Measurements from ENCODE around the gene NEO1. TPM values are rescaled to one million over a fixed set of nuclear protein-coding genes. Genes with fewer than 3 reads are reported as not detected.

The NEO1 gene
- total RNA-seq, 1 experiment from 2014 or later, result 41.8 TPM

DNA sequence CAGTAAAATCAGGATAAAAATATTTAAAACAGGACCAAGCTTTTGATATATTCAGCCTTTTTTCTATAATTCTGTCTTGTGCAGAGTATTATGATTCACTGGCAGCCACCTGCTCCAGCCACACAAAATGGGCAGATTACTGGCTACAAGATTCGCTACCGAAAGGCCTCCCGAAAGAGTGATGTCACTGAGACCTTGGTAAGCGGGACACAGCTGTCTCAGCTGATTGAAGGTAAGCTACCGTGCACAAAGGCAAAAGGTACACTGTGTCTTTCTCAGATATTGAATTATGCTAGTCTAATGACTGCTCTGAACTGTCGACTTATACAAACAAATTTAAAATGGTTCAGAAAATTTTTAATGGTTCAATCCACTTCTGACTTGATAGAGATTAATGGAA, 202.3 kb downstream of the NEO1 start:
- peaks cover 9 to 12% of the 10 kb centered on the region in 2 experiments for H3K4me1 Mint-ChIP-seq
- H3K4me3 Mint-ChIP-seq, result no peak overlapping the region
- TF ChIP-seq, protein P1, sequence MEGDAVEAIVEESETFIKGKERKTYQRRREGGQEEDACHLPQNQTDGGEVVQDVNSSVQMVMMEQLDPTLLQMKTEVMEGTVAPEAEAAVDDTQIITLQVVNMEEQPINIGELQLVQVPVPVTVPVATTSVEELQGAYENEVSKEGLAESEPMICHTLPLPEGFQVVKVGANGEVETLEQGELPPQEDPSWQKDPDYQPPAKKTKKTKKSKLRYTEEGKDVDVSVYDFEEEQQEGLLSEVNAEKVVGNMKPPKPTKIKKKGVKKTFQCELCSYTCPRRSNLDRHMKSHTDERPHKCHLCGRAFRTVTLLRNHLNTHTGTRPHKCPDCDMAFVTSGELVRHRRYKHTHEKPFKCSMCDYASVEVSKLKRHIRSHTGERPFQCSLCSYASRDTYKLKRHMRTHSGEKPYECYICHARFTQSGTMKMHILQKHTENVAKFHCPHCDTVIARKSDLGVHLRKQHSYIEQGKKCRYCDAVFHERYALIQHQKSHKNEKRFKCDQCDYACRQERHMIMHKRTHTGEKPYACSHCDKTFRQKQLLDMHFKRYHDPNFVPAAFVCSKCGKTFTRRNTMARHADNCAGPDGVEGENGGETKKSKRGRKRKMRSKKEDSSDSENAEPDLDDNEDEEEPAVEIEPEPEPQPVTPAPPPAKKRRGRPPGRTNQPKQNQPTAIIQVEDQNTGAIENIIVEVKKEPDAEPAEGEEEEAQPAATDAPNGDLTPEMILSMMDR (conservative IDR thresholded peaks at IDR 0.05), result no peak

More for the DNA sequence above, 202.3 kb downstream of the NEO1 start:
- Histone ChIP-seq H3K56ac (ENCODE audit: insufficient read length, low read depth, low read length) (no peak overlapping the region), H3K23ac (ENCODE audit: insufficient read length, low read depth, low read length) (no peak overlapping the region), H3K23me2 (ENCODE audit: insufficient read length, low read depth, low read length, poor library complexity, severe bottlenecking) (no peaks in the 10 kb centered on the region), H3K4ac (ENCODE audit: low read depth, low read length) (no peak overlapping the region), H3K27me3 (ENCODE audit: insufficient read depth, low read length) (no peaks in the 10 kb centered on the region), H2BK5ac (ENCODE audit: insufficient read length, low read length) (no peak overlapping the region), H2AK5ac (ENCODE audit: insufficient read length, low read length) (no peak overlapping the region), H2BK15ac (ENCODE audit: low read depth, low read length) (no peak overlapping the region), H3K79me1 (ENCODE audit: insufficient read depth, low read depth, low read length, poor library complexity, severe bottlenecking) (no peaks in the 10 kb centered on the region), H3K14ac (ENCODE audit: insufficient read depth, low read length) (no peak overlapping the region), H4K5ac (ENCODE audit: insufficient read length, low read depth, low read length) (no peak overlapping the region), H3T11ph (ENCODE audit: low read length) (no peak overlapping the region), H2BK120ac (ENCODE audit: low read depth, low read length, poor library complexity, severe bottlenecking) (no peak overlapping the region), H4K91ac (ENCODE audit: insufficient read length, low read depth, low read length) (no peak overlapping the region), H4K8ac (replicated peaks; ENCODE audit: insufficient read length, low read depth, low read length) (no peak overlapping the region), H2BK12ac (ENCODE audit: insufficient read length, low read depth, low read length) (no peak overlapping the region), H3K4me1 (ENCODE audit: insufficient read depth, low read length) (no peaks in the 10 kb centered on the region), H3K9ac (ENCODE audit: extremely low read depth, insufficient read length, low read length) (no peak overlapping the region), H3K9me3 (ENCODE audit: control insufficient read depth, low read depth, low read length) (no peaks in the 10 kb centered on the region), H3K79me2 (ENCODE audit: insufficient read depth, low read length) (no peaks in the 10 kb centered on the region), H3K27ac (ENCODE audit: insufficient read length, low read depth, low read length) (no peak overlapping the region), H2AFZ (ENCODE audit: low read length) (no peak overlapping the region), H3K18ac (ENCODE audit: insufficient read length, low read depth, low read length) (no peak overlapping the region), H3K4me2 (ENCODE audit: insufficient read depth, insufficient read length, low read length) (no peak overlapping the region), H4K20me1 (ENCODE audit: control insufficient read depth, insufficient read depth, insufficient read length) (no peaks in the 10 kb centered on the region), H2BK20ac (ENCODE audit: low read depth, low read length, poor library complexity, severe bottlenecking) (no peak overlapping the region)
- no peak for DNase-seq
- no CpG with 5 or more reads among the region's 6 CpGs for WGBS (ENCODE audit: extremely low coverage, insufficient read length, low lambda C conversion rate)
- Mint-ChIP-seq H3K27me3 (ENCODE audit: low read depth) (no peaks in the 10 kb centered on the region), H3K36me3 (ENCODE audit: insufficient read depth in 1 of 3, low read depth in 3 of 3) (peaks cover 10 to 49% (median 35%) of the 10 kb centered on the region in 3 experiments; a peak in 6 of 7 replicates), H3K27ac (no peak overlapping the region), H3K9me3 (no peaks in the 10 kb centered on the region)

All from H9 (cell line).